ENCODE data around the gene MS4A6E.

DNA sequence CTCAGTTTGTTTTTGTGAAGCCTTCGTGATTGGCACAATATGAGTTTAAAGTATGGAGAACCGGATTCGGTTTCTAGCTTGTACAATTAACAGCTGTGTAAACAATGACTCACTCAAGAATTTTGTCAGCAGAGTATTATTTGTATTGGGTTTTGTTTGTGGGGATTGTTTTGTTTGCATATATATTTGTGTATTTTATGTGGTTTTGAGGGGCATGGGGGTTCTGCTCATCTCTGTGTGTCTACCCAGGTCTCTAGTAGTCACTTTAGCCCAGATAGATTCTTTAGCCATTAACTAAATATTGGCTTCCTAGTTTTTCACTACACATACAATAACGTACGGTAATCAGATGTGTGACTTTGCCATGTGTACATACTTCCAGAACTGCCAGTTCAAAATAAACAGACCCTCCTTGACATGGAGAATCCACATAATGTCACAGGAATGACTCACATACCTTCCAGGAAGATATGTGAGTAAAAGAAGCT is 43.8 kb downstream of the MS4A6E start:
- TF ChIP-seq, protein P1, sequence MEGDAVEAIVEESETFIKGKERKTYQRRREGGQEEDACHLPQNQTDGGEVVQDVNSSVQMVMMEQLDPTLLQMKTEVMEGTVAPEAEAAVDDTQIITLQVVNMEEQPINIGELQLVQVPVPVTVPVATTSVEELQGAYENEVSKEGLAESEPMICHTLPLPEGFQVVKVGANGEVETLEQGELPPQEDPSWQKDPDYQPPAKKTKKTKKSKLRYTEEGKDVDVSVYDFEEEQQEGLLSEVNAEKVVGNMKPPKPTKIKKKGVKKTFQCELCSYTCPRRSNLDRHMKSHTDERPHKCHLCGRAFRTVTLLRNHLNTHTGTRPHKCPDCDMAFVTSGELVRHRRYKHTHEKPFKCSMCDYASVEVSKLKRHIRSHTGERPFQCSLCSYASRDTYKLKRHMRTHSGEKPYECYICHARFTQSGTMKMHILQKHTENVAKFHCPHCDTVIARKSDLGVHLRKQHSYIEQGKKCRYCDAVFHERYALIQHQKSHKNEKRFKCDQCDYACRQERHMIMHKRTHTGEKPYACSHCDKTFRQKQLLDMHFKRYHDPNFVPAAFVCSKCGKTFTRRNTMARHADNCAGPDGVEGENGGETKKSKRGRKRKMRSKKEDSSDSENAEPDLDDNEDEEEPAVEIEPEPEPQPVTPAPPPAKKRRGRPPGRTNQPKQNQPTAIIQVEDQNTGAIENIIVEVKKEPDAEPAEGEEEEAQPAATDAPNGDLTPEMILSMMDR (IDR thresholded peaks at IDR 0.05), result no peak
- no peak for TF ChIP-seq ZFX (IDR thresholded peaks at IDR 0.05; ENCODE audit: borderline replicate concordance)

All from 22Rv1 (cell line).